ENCODE results near the gene C5orf63. TPM values are rescaled to one million over a fixed set of nuclear protein-coding genes. Genes with fewer than 3 reads are reported as not detected.

The C5orf63 gene
- total RNA-seq, 1 experiment from 2014 or later: 2.2 TPM

GRCh38 chr5:127011153-127011552 lies 62.1 kb downstream of the C5orf63 start:
- Histone ChIP-seq H3K9me3 (ENCODE audit: low read depth, low read length, poor library complexity, severe bottlenecking) (no peaks in the 10 kb centered on the region), H3K4me3 (ENCODE audit: low read depth, low read length, poor library complexity, severe bottlenecking) (no peak overlapping the region), H3K27ac (ENCODE audit: low read depth, low read length, poor library complexity, severe bottlenecking) (no peak overlapping the region), H3K4me1 (ENCODE audit: insufficient read depth, low read length, poor library complexity, severe bottlenecking) (no peaks in the 10 kb centered on the region), H3K27me3 (replicated peaks; ENCODE audit: insufficient read depth, low read depth, low read length, poor library complexity) (no peaks in the 10 kb centered on the region), H3K36me3 (ENCODE audit: insufficient read depth, low read length, poor library complexity, severe bottlenecking) (no peaks in the 10 kb centered on the region)
- ChIA-PET CTCF (no interaction called here), POLR2A (ENCODE audit: low non-redundant PET) (no interaction called here)
- no peak for DNase-seq (ENCODE audit: low spot score)
- BruUV-seq (replicated peaks): no TSS peak
- TF ChIP-seq EZH2 (IDR thresholded peaks at IDR 0.05; ENCODE audit: borderline replicate concordance, low read depth, low read length, poor library complexity, severe bottlenecking) (no peak), CTCF (conservative IDR thresholded peaks at IDR 0.05; ENCODE audit: low read depth, low read length) (no peak)
- intact Hi-C loops (cut with micrococcal nuclease; ENCODE audit: unreplicated experiment): no loop called here

DNA sequence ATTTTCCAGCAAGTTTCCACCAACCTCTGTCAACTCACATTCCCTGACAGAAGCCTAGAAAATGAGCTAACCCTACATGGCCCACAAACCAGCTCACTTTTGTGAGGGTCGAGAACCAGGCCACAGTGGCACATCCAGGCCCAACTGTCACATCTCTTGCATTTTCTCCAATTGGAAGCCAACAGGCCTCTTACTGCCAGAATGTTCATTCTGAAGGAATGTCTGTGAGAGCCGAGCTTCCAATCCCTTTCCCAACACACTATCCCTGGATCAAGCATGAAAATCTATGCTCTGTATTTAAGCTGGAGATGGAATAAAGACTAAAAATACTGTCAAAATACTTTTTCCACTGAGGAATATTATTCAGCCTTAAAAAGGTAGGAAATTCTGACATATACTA lies 62.9 kb downstream of the C5orf63 start:
- DNase-seq (ENCODE audit: low spot score): no peak
- CTCF ChIA-PET: no interaction called here

DNA sequence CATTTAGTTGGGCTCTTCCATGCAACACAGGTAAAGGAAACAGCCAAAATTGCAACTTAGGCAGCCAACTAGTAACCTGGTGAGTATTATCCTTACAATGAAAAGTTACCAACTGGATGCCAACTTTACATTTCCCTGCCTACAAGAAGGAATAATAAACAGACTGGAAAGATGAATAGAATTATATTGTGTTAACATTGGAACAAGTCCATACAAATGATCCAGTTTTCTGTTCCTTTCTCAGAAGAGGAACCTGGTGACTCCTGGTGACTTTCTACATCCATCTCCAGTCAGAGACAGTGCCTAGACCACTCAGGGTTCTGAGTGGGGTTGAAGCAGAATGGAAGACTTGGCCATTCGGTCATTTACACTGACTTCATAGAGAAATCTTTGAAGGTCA lies 63.5 kb downstream of the C5orf63 start:
- ChIA-PET CTCF (no interaction called here), POLR2A (ENCODE audit: low non-redundant PET) (no interaction called here)
- no peaks in the 10 kb centered on the region for H3K4me1 ChIP-seq (ENCODE audit: insufficient read depth, low read length, poor library complexity, severe bottlenecking)
- H3K27ac ChIP-seq (ENCODE audit: low read depth, low read length, poor library complexity, severe bottlenecking): no peak overlapping the region
- BruUV-seq (replicated peaks): no TSS peak
- no peaks in the 10 kb centered on the region for H3K36me3 ChIP-seq (ENCODE audit: insufficient read depth, low read length, poor library complexity, severe bottlenecking)
- intact Hi-C loops (cut with micrococcal nuclease; ENCODE audit: unreplicated experiment): no loop called here
- no peak for TF ChIP-seq EZH2 (IDR thresholded peaks at IDR 0.05; ENCODE audit: borderline replicate concordance, low read depth, low read length, poor library complexity, severe bottlenecking)
- TF ChIP-seq CTCF (conservative IDR thresholded peaks at IDR 0.05; ENCODE audit: low read depth, low read length): no peak
- no peaks in the 10 kb centered on the region for H3K27me3 ChIP-seq (replicated peaks; ENCODE audit: insufficient read depth, low read depth, low read length, poor library complexity)
- H3K4me3 ChIP-seq (ENCODE audit: low read depth, low read length, poor library complexity, severe bottlenecking): no peak overlapping the region
- H3K9me3 ChIP-seq (ENCODE audit: low read depth, low read length, poor library complexity, severe bottlenecking): no peaks in the 10 kb centered on the region
- DNase-seq (ENCODE audit: low spot score): no peak

More for the DNA sequence above, 62.9 kb downstream of the C5orf63 start:
- Histone ChIP-seq H3K4me3 (ENCODE audit: low read depth, low read length, poor library complexity, severe bottlenecking) (no peak overlapping the region), H3K4me1 (ENCODE audit: insufficient read depth, low read length, poor library complexity, severe bottlenecking) (no peaks in the 10 kb centered on the region), H3K36me3 (ENCODE audit: insufficient read depth, low read length, poor library complexity, severe bottlenecking) (no peaks in the 10 kb centered on the region), H3K27ac (ENCODE audit: low read depth, low read length, poor library complexity, severe bottlenecking) (no peak overlapping the region), H3K9me3 (ENCODE audit: low read depth, low read length, poor library complexity, severe bottlenecking) (no peaks in the 10 kb centered on the region), H3K27me3 (replicated peaks; ENCODE audit: insufficient read depth, low read depth, low read length, poor library complexity) (no peaks in the 10 kb centered on the region)
- BruUV-seq (replicated peaks): no TSS peak
- POLR2A ChIA-PET (ENCODE audit: low non-redundant PET): no interaction called here
- intact Hi-C loops (cut with micrococcal nuclease; ENCODE audit: unreplicated experiment): no loop called here
- no peak for TF ChIP-seq EZH2 (IDR thresholded peaks at IDR 0.05; ENCODE audit: borderline replicate concordance, low read depth, low read length, poor library complexity, severe bottlenecking)
- no peak for TF ChIP-seq CTCF (conservative IDR thresholded peaks at IDR 0.05; ENCODE audit: low read depth, low read length)

All from A673 (cell line).